Osteocyte (in vitro differentiated cells): ENCODE data around the gene PTPRC. TPM values are rescaled to one million over a fixed set of nuclear protein-coding genes. Genes with fewer than 3 reads are reported as not detected.

ENCODE experiments used
- DNase-seq: peaks from one replicate; pipeline ENCODE4 v3.0.0; 2021; ENCODE audit warnings: mixed read lengths; ENCODE audit not compliant: unreplicated experiment; ENCODE audit errors: extremely low spot score
- H3K27ac Mint-ChIP-seq: one replicate; pipeline ENCODE4 v1.8.0; 2021; ENCODE audit warnings: mild to moderate bottlenecking, mixed read lengths; ENCODE audit not compliant: unreplicated experiment
- H3K27me3 Mint-ChIP-seq: one replicate; pipeline ENCODE4 v1.8.0; 2021; ENCODE audit warnings: mixed read lengths; ENCODE audit not compliant: unreplicated experiment
- H3K36me3 Mint-ChIP-seq: one replicate; pipeline ENCODE4 v1.8.0; 2021; ENCODE audit warnings: mixed read lengths; ENCODE audit not compliant: unreplicated experiment
- H3K4me1 Mint-ChIP-seq: one replicate; pipeline ENCODE4 v1.8.0; 2021; ENCODE audit warnings: mixed read lengths; ENCODE audit not compliant: unreplicated experiment
- H3K4me3 Mint-ChIP-seq: one replicate; pipeline ENCODE4 v1.8.0; 2021; ENCODE audit warnings: mild to moderate bottlenecking, moderate library complexity, mixed read lengths; ENCODE audit not compliant: unreplicated experiment
- H3K9me3 Mint-ChIP-seq: one replicate; pipeline ENCODE4 v1.8.0; 2021; ENCODE audit warnings: mixed read lengths; ENCODE audit not compliant: unreplicated experiment
- CTCF ChIP-seq: fragments of 200-600 bp; sonication (generic); IDR thresholded peaks from 2 replicates; pipeline ENCODE4 v1.5.0; 2021; ENCODE audit warnings: antibody characterized with exemption, mild to moderate bottlenecking, moderate library complexity
- total RNA-seq: library from RNA; stranded (reverse); gene quantifications from 2 replicates; pipeline ENCODE4 v1.2.1, GENCODE V29; 2021

PTPRC gene
- total RNA-seq, 1 donor from 2014 or later, result not detected

- no peak for DNase-seq
- H3K4me1 Mint-ChIP-seq, result peaks cover 4% of the 10 kb centered on the region
- no peak overlapping the region for H3K4me3 Mint-ChIP-seq
- no peak overlapping the region for H3K27ac Mint-ChIP-seq
- no peaks in the 10 kb centered on the region for H3K9me3 Mint-ChIP-seq
- H3K36me3 Mint-ChIP-seq, result no peaks in the 10 kb centered on the region
- no peaks in the 10 kb centered on the region for H3K27me3 Mint-ChIP-seq
- TF ChIP-seq CTCF, result no peak
Observed at GRCh38 chr1:198620951-198621824, 17.7 kb upstream of the PTPRC start.

GRCh38 chr1:198622001-198622400 lies 16.8 kb upstream of the PTPRC start:
- Mint-ChIP-seq H3K4me1 (peaks cover 4% of the 10 kb centered on the region), H3K4me3 (no peak overlapping the region), H3K27me3 (no peaks in the 10 kb centered on the region), H3K36me3 (no peaks in the 10 kb centered on the region), H3K9me3 (peaks cover 5% of the 10 kb centered on the region), H3K27ac (no peak overlapping the region)
- no peak for DNase-seq
- TF ChIP-seq CTCF, result no peak

GRCh38 chr1:198623752-198624647 lies 14.8 kb upstream of the PTPRC start:
- H3K27ac Mint-ChIP-seq, result no peak overlapping the region
- no peaks in the 10 kb centered on the region for H3K27me3 Mint-ChIP-seq
- peaks cover 7% of the 10 kb centered on the region for H3K4me1 Mint-ChIP-seq
- no peaks in the 10 kb centered on the region for H3K36me3 Mint-ChIP-seq
- no peak for DNase-seq
- no peak for TF ChIP-seq CTCF
- H3K9me3 Mint-ChIP-seq, result peaks cover 5% of the 10 kb centered on the region
- H3K4me3 Mint-ChIP-seq, result no peak overlapping the region

GRCh38 chr1:198624648-198624980 lies 14.2 kb upstream of the PTPRC start:
- no peak for TF ChIP-seq CTCF
- Mint-ChIP-seq H3K9me3 (peaks cover 5% of the 10 kb centered on the region), H3K36me3 (no peaks in the 10 kb centered on the region), H3K27me3 (no peaks in the 10 kb centered on the region), H3K4me3 (no peak overlapping the region), H3K27ac (no peak overlapping the region), H3K4me1 (peaks cover 7% of the 10 kb centered on the region)
- no peak for DNase-seq
